DOHH2 (cell line): ENCODE data around the gene CADPS2.

ENCODE experiments used
- H3F3A ChIP-seq: fragments of 200-600 bp; sonication (generic), shearing (Covaris generic); 2 replicates; pipeline ENCODE4 v1.6.0; 2016; ENCODE audit warnings: antibody characterized with exemption, mild to moderate bottlenecking; ENCODE audit not compliant: control insufficient read depth, insufficient read depth
- H3K27ac ChIP-seq: fragments of 200-600 bp; sonication (generic); 2 replicates; pipeline ENCODE4 v1.5.1; 2014; ENCODE audit warnings: low read depth, mild to moderate bottlenecking, low read length, moderate library complexity
- H3K27me3 ChIP-seq: fragments of 200-600 bp; sonication (generic); 2 replicates; pipeline ENCODE4 v1.6.1; 2014; ENCODE audit warnings: mild to moderate bottlenecking, low read length, mixed read lengths; ENCODE audit not compliant: control insufficient read depth
- H3K36me3 ChIP-seq: fragments of 200-600 bp; sonication (generic); 2 replicates; pipeline ENCODE4 v1.6.1; 2014; ENCODE audit warnings: mild to moderate bottlenecking, low read length, moderate library complexity, mixed read lengths; ENCODE audit not compliant: control insufficient read depth
- H3K4me1 ChIP-seq: fragments of 200-600 bp; sonication (generic); 2 replicates; pipeline ENCODE4 v1.6.1; 2014; ENCODE audit warnings: mild to moderate bottlenecking, low read length, mixed read lengths; ENCODE audit not compliant: control insufficient read depth
- H3K4me2 ChIP-seq: fragments of 200-600 bp; sonication (generic); 2 replicates; pipeline ENCODE4 v1.6.0; 2014; ENCODE audit warnings: mild to moderate bottlenecking, low read length, moderate library complexity
- H3K4me3 ChIP-seq: fragments of 200-600 bp; sonication (generic); 2 replicates; pipeline ENCODE4 v1.5.1; 2014; ENCODE audit warnings: mild to moderate bottlenecking, low read length, mixed read lengths
- H3K79me2 ChIP-seq: fragments of 200-600 bp; sonication (generic); 2 replicates; pipeline ENCODE4 v1.6.1; 2014; ENCODE audit warnings: mild to moderate bottlenecking, low read length, mixed read lengths; ENCODE audit not compliant: control insufficient read depth
- H3K9me2 ChIP-seq: fragments of 200-600 bp; sonication (generic); replicated peaks from 2 replicates; pipeline ENCODE4 v1.6.1; 2014; ENCODE audit warnings: mild to moderate bottlenecking, low read length, mixed read lengths; ENCODE audit not compliant: control insufficient read depth
- H3K9me3 ChIP-seq: fragments of 200-600 bp; sonication (generic); 2 replicates; pipeline ENCODE4 v1.6.1; 2014; ENCODE audit warnings: antibody characterized with exemption, low read length, mixed read lengths; ENCODE audit not compliant: control insufficient read depth, insufficient read depth
- H4K20me1 ChIP-seq: fragments of 200-600 bp; sonication (generic); 2 replicates; pipeline ENCODE4 v1.6.0; 2014; ENCODE audit warnings: low read depth, mild to moderate bottlenecking, antibody characterized with exemption, low read length, moderate library complexity; ENCODE audit not compliant: control insufficient read depth, insufficient read depth
- CTCF ChIP-seq: fragments of 200-600 bp; sonication (generic); IDR thresholded peaks from one replicate; pipeline ENCODE4 v1.5.1; 2014; ENCODE audit warnings: antibody characterized with exemption, mild to moderate bottlenecking, low read depth, low read length; ENCODE audit not compliant: poor library complexity, severe bottlenecking
- EZH2phosphoT487 ChIP-seq: fragments of 200-600 bp; sonication (generic); IDR thresholded peaks from 2 replicates; pipeline ENCODE4 v1.6.1; 2017; ENCODE audit warnings: borderline replicate concordance, mild to moderate bottlenecking, antibody characterized with exemption, low read length, moderate library complexity, mixed read lengths

Gene CADPS2

GRCh38 chr7:122881324-122881723 is 4.9 kb downstream of the CADPS2 start:
- Histone ChIP-seq H3K79me2 (no peaks in the 10 kb centered on the region), H3K4me2 (no peak overlapping the region)

GRCh38 chr7:122869260-122869659 is 17.0 kb downstream of the CADPS2 start:
- Histone ChIP-seq H3K79me2 (no peaks in the 10 kb centered on the region), H3K36me3 (no peaks in the 10 kb centered on the region), H4K20me1 (no peaks in the 10 kb centered on the region), H3K27me3 (no peaks in the 10 kb centered on the region), H3K27ac (no peak overlapping the region), H3K9me3 (peaks cover 5% of the 10 kb centered on the region; the same call in 1 of the 2 replicates), H3K9me2 (no peaks in the 10 kb centered on the region), H3K4me3 (no peak overlapping the region), H3K4me2 (no peak overlapping the region), H3F3A (no peaks in the 10 kb centered on the region), H3K4me1 (no peaks in the 10 kb centered on the region)
- TF ChIP-seq CTCF (no peak), EZH2phosphoT487 (no peak)

More at GRCh38 chr7:122881324-122881723, 4.9 kb downstream of the CADPS2 start:
- Histone ChIP-seq H3K4me1 (no peaks in the 10 kb centered on the region), H3K9me2 (no peaks in the 10 kb centered on the region), H3K27ac (no peak overlapping the region), H3F3A (no peaks in the 10 kb centered on the region), H3K36me3 (no peaks in the 10 kb centered on the region), H3K9me3 (no peaks in the 10 kb centered on the region), H3K27me3 (no peaks in the 10 kb centered on the region), H4K20me1 (no peaks in the 10 kb centered on the region), H3K4me3 (no peak overlapping the region)
- TF ChIP-seq CTCF (no peak), EZH2phosphoT487 (no peak)

- H3K4me1 ChIP-seq: no peaks in the 10 kb centered on the region
- H3K27me3 ChIP-seq: no peaks in the 10 kb centered on the region
- no peak for TF ChIP-seq EZH2phosphoT487
- TF ChIP-seq CTCF: no peak
- H3K9me3 ChIP-seq: peaks cover 5% of the 10 kb centered on the region; the same call in 1 of the 2 replicates
- H3F3A ChIP-seq: no peaks in the 10 kb centered on the region
- H3K9me2 ChIP-seq: no peaks in the 10 kb centered on the region
- H3K4me3 ChIP-seq: no peak overlapping the region
- no peaks in the 10 kb centered on the region for H3K36me3 ChIP-seq
- H4K20me1 ChIP-seq: no peaks in the 10 kb centered on the region
- no peak overlapping the region for H3K27ac ChIP-seq
- no peak overlapping the region for H3K4me2 ChIP-seq
- no peaks in the 10 kb centered on the region for H3K79me2 ChIP-seq
These were observed 18.7 kb downstream of the CADPS2 start for GRCh38 chr7:122867471-122867980.
